CD4-positive, alpha-beta T cell (primary cell): ENCODE measurements around the gene DNAH6. TPM values are rescaled to one million over a fixed set of nuclear protein-coding genes. Genes with fewer than 3 reads are reported as not detected.
A peak's percentile ranks its signal among the peaks of the same experiment; 100 is the strongest.

Source experiments
- ATAC-seq: fragments of 200-7000 bp; cut with Tn5 transposase; one replicate; pipeline ENCODE4 v1.10.0; 2022; ENCODE audit warnings: mild to moderate bottlenecking; ENCODE audit not compliant: poor library complexity
- CTCF ChIA-PET: fragments of 350-600 bp; sonication (Branson Sonifier 250); formaldehyde crosslinking; loops from one replicate; lab custom pipeline; 2021; ENCODE audit warnings: antibody characterized with exemption, inconsistent platforms; lab: Charles Lee
- POLR2A ChIA-PET: fragments of 350-600 bp; sonication (Branson Sonifier 250); formaldehyde crosslinking; loops from one replicate; lab custom pipeline; 2021; ENCODE audit warnings: antibody characterized with exemption, inconsistent platforms; lab: Charles Lee
- DNase-seq, 14 experiments: peaks; one replicate each; pipeline ENCODE4 v3.0.0-alpha.2; 2013 to 2020; ENCODE audit warnings: mixed read lengths in 2 of 14
- H3K27ac ChIP-seq, 2 donors: one replicate each; pipeline versions ENCODE4 v1.5.1 to v1.7.0; 2013; ENCODE audit warnings: low read length in 2 of 2, low read depth in 1 of 2, mild to moderate bottlenecking in 1 of 2
- H3K27me3 ChIP-seq, 2 experiments: 1 replicate in 1 of 2; 2 replicates in 1 of 2; pipeline versions ENCODE4 v1.6.1 to v1.7.0; 2013; ENCODE audit warnings: low read length in 2 of 2, control low read depth in 1 of 2, mild to moderate bottlenecking in 1 of 2, moderate library complexity in 1 of 2; ENCODE audit not compliant: insufficient read depth in 2 of 2, control insufficient read depth in 1 of 2
- H3K36me3 ChIP-seq: one replicate; pipeline ENCODE4 v1.6.1; 2013; ENCODE audit warnings: low read length, control low read depth; ENCODE audit not compliant: insufficient read depth
- H3K4me1 ChIP-seq: one replicate; pipeline ENCODE4 v1.6.1; 2013; ENCODE audit warnings: low read length, control low read depth; ENCODE audit not compliant: insufficient read depth
- H3K4me3 ChIP-seq: one replicate; pipeline ENCODE4 v1.5.1; 2013; ENCODE audit warnings: mild to moderate bottlenecking, low read length, moderate library complexity
- H3K9me3 ChIP-seq, 2 experiments: 1 replicate in 1 of 2; 2 replicates in 1 of 2; pipeline versions ENCODE4 v1.6.1 to v1.7.0; 2013; ENCODE audit warnings: low read length in 2 of 2, mild to moderate bottlenecking in 2 of 2, control low read depth in 1 of 2, moderate library complexity in 1 of 2; ENCODE audit not compliant: control insufficient read depth in 1 of 2, insufficient read depth in 1 of 2
- H3K27ac Mint-ChIP-seq: one replicate; pipeline ENCODE4 v1.8.0; 2020; ENCODE audit warnings: mixed read lengths
- H3K27me3 Mint-ChIP-seq: one replicate; pipeline ENCODE4 v1.8.0; 2021; ENCODE audit warnings: mixed read lengths
- H3K36me3 Mint-ChIP-seq: one replicate; pipeline ENCODE4 v1.8.0; 2021; ENCODE audit warnings: low read depth, mixed read lengths
- H3K4me1 Mint-ChIP-seq: one replicate; pipeline ENCODE4 v1.8.0; 2021; ENCODE audit warnings: low read depth, mixed read lengths
- H3K4me3 Mint-ChIP-seq: one replicate; pipeline ENCODE4 v1.8.0; 2020; ENCODE audit warnings: mild to moderate bottlenecking, mixed read lengths
- H3K9me3 Mint-ChIP-seq: one replicate; pipeline ENCODE4 v1.8.0; 2020; ENCODE audit warnings: mixed read lengths
- CTCF ChIP-seq: fragments of 200-600 bp; IDR thresholded peaks from one replicate; pipeline ENCODE4 v1.8.0; 2022; ENCODE audit warnings: antibody characterized with exemption, mild to moderate bottlenecking
- intact Hi-C, 2 experiments: fragments of 100-400 bp; cut with DNase I in 1 of 2; cut with micrococcal nuclease in 1 of 2; formaldehyde crosslinking; loops; one replicate each; pipeline versions ENCODE4 v1.15.1 to v1.9.0; 2023 to 2025; cut with DNase I, micrococcal nuclease
- total RNA-seq, 174 experiments: library from RNA in 2 of 174; stranded (reverse) in 2 of 174; gene quantifications; one replicate each; pipeline ENCODE4 v1.2.3 and lab custom pipeline; 2021 to 2026

Gene DNAH6
- total RNA-seq, 2 experiments from 2014 or later, result 0.59 to 1.2 TPM

GRCh38 chr2:84776011-84776410, 259.7 kb downstream of the DNAH6 start:
- Histone ChIP-seq H3K4me3 (no peak overlapping the region), H3K36me3 (no peaks in the 10 kb centered on the region), H3K27me3 (no peaks in the 10 kb centered on the region), H3K27ac (no peak overlapping the region), H3K4me1 (peaks cover 18% of the 10 kb centered on the region), H3K9me3 (peaks cover under 1 to 21% of the 10 kb centered on the region in 2 experiments)
- no peak for DNase-seq
- intact Hi-C loops, result no loop called here
- CTCF ChIA-PET, result no interaction called here
- H3K9me3 Mint-ChIP-seq, result peaks cover 31% of the 10 kb centered on the region
- H3K27me3 Mint-ChIP-seq, result no peaks in the 10 kb centered on the region
- H3K27ac Mint-ChIP-seq, result no peak overlapping the region
- peaks cover 39% of the 10 kb centered on the region for H3K4me1 Mint-ChIP-seq
- peaks cover 56% of the 10 kb centered on the region for H3K36me3 Mint-ChIP-seq
- no peak for TF ChIP-seq CTCF
- no peak overlapping the region for H3K4me3 Mint-ChIP-seq
- POLR2A ChIA-PET, result no interaction called here
- ATAC-seq, result no peak

GRCh38 chr2:84778911-84779690, 262.8 kb downstream of the DNAH6 start:
- Mint-ChIP-seq H3K27ac (peak overlapping the region; percentile 90), H3K4me3 (peak overlapping the region; percentile 43), H3K9me3 (peaks cover 19% of the 10 kb centered on the region), H3K4me1 (peaks cover 70% of the 10 kb centered on the region), H3K27me3 (no peaks in the 10 kb centered on the region), H3K36me3 (peaks cover 35% of the 10 kb centered on the region)
- Histone ChIP-seq H3K27me3 (no peaks in the 10 kb centered on the region), H3K4me1 (peaks cover 42% of the 10 kb centered on the region), H3K36me3 (no peaks in the 10 kb centered on the region), H3K9me3 (peaks cover 0 to 3% of the 10 kb centered on the region in 2 experiments), H3K27ac (peak overlapping the region; percentile 27 to 37), H3K4me3 (no peak overlapping the region)
- DNase-seq (peak in 3 of 14 experiments; percentile 24 to 50 (median 38)), ATAC-seq (peak; percentile 17)
- ChIA-PET CTCF (interaction anchor here (0.8 to 1.7 kb wide), 2 partner anchors 86 to 103 kb away, joined by 3 to 6 read pairs; no protein-coding TSS in a partner anchor), POLR2A (interaction anchor here (0.6 to 2.8 kb wide), 6 partner anchors 62 to 147 kb away, joined by 3 to 21 read pairs (median 4); no protein-coding TSS in a partner anchor)
- no peak for TF ChIP-seq CTCF
- intact Hi-C loops, result no loop called here

GRCh38 chr2:84779781-84780180, 263.5 kb downstream of the DNAH6 start:
- ATAC-seq, result no peak
- intact Hi-C loops, result loop anchor here (5.0 kb wide), 2 partner anchors 73 to 148 kb away; no protein-coding TSS in a partner anchor
- peaks cover 12% of the 10 kb centered on the region for H3K9me3 Mint-ChIP-seq
- Histone ChIP-seq H3K9me3 (no peaks in the 10 kb centered on the region), H3K27me3 (no peaks in the 10 kb centered on the region), H3K4me3 (no peak overlapping the region), H3K36me3 (no peaks in the 10 kb centered on the region), H3K4me1 (peaks cover 44% of the 10 kb centered on the region), H3K27ac (peak overlapping the region; percentile 27 to 37)
- DNase-seq, result no peak
- ChIA-PET CTCF (interaction anchor here (0.8 to 1.7 kb wide), 2 partner anchors 86 to 102 kb away, joined by 3 to 6 read pairs; no protein-coding TSS in a partner anchor), POLR2A (interaction anchor here (0.6 to 2.8 kb wide), 6 partner anchors 62 to 147 kb away, joined by 3 to 21 read pairs (median 4); no protein-coding TSS in a partner anchor)
- H3K4me3 Mint-ChIP-seq, result peak overlapping the region; percentile 43
- H3K36me3 Mint-ChIP-seq, result peaks cover 28% of the 10 kb centered on the region
- TF ChIP-seq CTCF, result no peak
- no peaks in the 10 kb centered on the region for H3K27me3 Mint-ChIP-seq
- H3K27ac Mint-ChIP-seq, result peak overlapping the region; percentile 90
- H3K4me1 Mint-ChIP-seq, result peaks cover 76% of the 10 kb centered on the region
